G401 (cell line): ENCODE results near the gene MYO1H. TPM values are rescaled to one million over a fixed set of nuclear protein-coding genes. Genes with fewer than 3 reads are reported as not detected.

ENCODE experiments used
- DNase-seq: peaks from one replicate; pipeline ENCODE4 v3.0.0-alpha.2; 2015; ENCODE audit warnings: low spot score
- in situ Hi-C: cut with HindIII; loops from 2 replicates; pipeline ENCODE4 v1.10.0; 2016; ENCODE audit warnings: low sequenced_read_pairs, mixed read lengths
- total RNA-seq: library from RNA; depleted of rRNA; stranded (reverse); fragments of >200 nt; shearing (Covaris generic); gene quantifications from 2 replicates; pipeline ENCODE4 v1.2.3, GENCODE V29; 2014

The MYO1H gene
- total RNA-seq, 1 experiment from 2014 or later = not detected

- no peak for DNase-seq
- in situ Hi-C loops = no loop called here
These were observed 135.2 kb downstream of the MYO1H start for GRCh38 chr12:109482894-109483293.

GRCh38 chr12:109483346-109483745 lies 135.6 kb downstream of the MYO1H start:
- no peak for DNase-seq
- in situ Hi-C loops = no loop called here

- in situ Hi-C loops = no loop called here
- DNase-seq = no peak
These were observed 137.5 kb downstream of the MYO1H start for GRCh38 chr12:109485201-109485600.

- in situ Hi-C loops = no loop called here
- no peak for DNase-seq
These were observed 139.7 kb downstream of the MYO1H start for GRCh38 chr12:109487181-109488050.

- in situ Hi-C loops = no loop called here
- DNase-seq = no peak
These were observed 140.5 kb downstream of the MYO1H start for GRCh38 chr12:109488051-109488665.

- DNase-seq = no peak
These were observed 141.6 kb downstream of the MYO1H start for GRCh38 chr12:109489016-109489954.

GRCh38 chr12:109489955-109490565 lies 142.4 kb downstream of the MYO1H start:
- DNase-seq = no peak
- in situ Hi-C loops = no loop called here

More at GRCh38 chr12:109489016-109489954, 141.6 kb downstream of the MYO1H start:
- in situ Hi-C loops = no loop called here

- in situ Hi-C loops = no loop called here
- no peak for DNase-seq
These were observed 144.0 kb downstream of the MYO1H start for GRCh38 chr12:109491671-109492070.

- no peak for DNase-seq
- in situ Hi-C loops = no loop called here
These were observed 144.7 kb downstream of the MYO1H start for GRCh38 chr12:109492371-109492770.

- DNase-seq = no peak
- in situ Hi-C loops = no loop called here
These were observed 145.4 kb downstream of the MYO1H start for GRCh38 chr12:109493090-109493489.

- DNase-seq = no peak
- in situ Hi-C loops = no loop called here
These were observed 146.2 kb downstream of the MYO1H start for GRCh38 chr12:109493938-109494337.

- no peak for DNase-seq
- in situ Hi-C loops = no loop called here
These were observed 146.7 kb downstream of the MYO1H start for GRCh38 chr12:109494348-109494881.

- in situ Hi-C loops = no loop called here
- no peak for DNase-seq
These were observed 147.3 kb downstream of the MYO1H start for GRCh38 chr12:109495012-109495411.

- DNase-seq = no peak
- in situ Hi-C loops = no loop called here
These were observed 148.6 kb downstream of the MYO1H start for GRCh38 chr12:109496306-109496705.

- DNase-seq = no peak
- in situ Hi-C loops = no loop called here
These were observed 150.0 kb downstream of the MYO1H start for GRCh38 chr12:109497675-109498074.
